ENCODE results near the gene BACH2. TPM values are rescaled to one million over a fixed set of nuclear protein-coding genes. Genes with fewer than 3 reads are reported as not detected.

The BACH2 gene
- total RNA-seq, 4 donors from 2014 or later: 3.6 to 13.4 (median 7.5) TPM

DNA sequence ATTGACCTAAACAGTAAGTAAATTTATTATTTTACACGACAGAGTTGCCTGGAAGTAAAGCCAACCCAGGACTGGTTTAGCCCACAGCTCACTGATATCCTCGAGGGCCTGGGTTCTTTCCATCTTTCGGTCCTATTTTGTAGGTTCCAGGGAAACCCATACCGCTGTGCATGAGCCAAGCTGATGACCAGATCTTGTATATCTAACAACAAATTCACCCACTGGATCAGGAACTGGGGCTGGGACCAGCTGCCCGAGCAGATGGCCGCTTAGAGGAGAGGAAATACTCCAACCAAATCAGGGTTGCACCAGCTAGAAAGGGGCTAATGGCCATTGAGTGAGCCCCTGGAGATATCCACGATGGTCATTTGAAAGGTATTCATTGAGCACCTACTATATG, 139.2 kb downstream of the BACH2 start:
- H3K4me1 ChIP-seq: peaks cover 12 to 23% of the 10 kb centered on the region in 2 donors
- in situ Hi-C loops (cut with MboI; ENCODE audit: low sequenced_read_pairs in 4 of 4): no loop called here
- TF ChIP-seq POLR2A (IDR thresholded peaks at IDR 0.05) (no peak), CTCF (IDR thresholded peaks at IDR 0.05 in 4 of 5, conservative IDR thresholded peaks at IDR 0.05 in 1 of 5) (no peak)
- H3K9me3 ChIP-seq: no peaks in the 10 kb centered on the region
- H3K27me3 ChIP-seq: no peaks in the 10 kb centered on the region
- no peak for DNase-seq
- H3K27ac ChIP-seq: no peak overlapping the region
- H3K4me3 ChIP-seq: no peak overlapping the region
- ATAC-seq: no peak
- H3K36me3 ChIP-seq: no peaks in the 10 kb centered on the region
- intact Hi-C loops (cut with DNase I; ENCODE audit: low total_unique reads): no loop called here

GRCh38 chr6:90156861-90157260, 139.8 kb downstream of the BACH2 start:
- no peaks in the 10 kb centered on the region for H3K9me3 ChIP-seq
- ATAC-seq: no peak
- no peaks in the 10 kb centered on the region for H3K27me3 ChIP-seq
- intact Hi-C loops (cut with DNase I; ENCODE audit: low total_unique reads): no loop called here
- H3K4me3 ChIP-seq: no peak overlapping the region
- peaks cover 12 to 23% of the 10 kb centered on the region in 2 donors for H3K4me1 ChIP-seq
- in situ Hi-C loops (cut with MboI; ENCODE audit: low sequenced_read_pairs in 4 of 4): no loop called here
- no peak for DNase-seq
- TF ChIP-seq CTCF (IDR thresholded peaks at IDR 0.05 in 4 of 5, conservative IDR thresholded peaks at IDR 0.05 in 1 of 5) (no peak), POLR2A (IDR thresholded peaks at IDR 0.05) (no peak)
- no peak overlapping the region for H3K27ac ChIP-seq
- no peaks in the 10 kb centered on the region for H3K36me3 ChIP-seq

DNA sequence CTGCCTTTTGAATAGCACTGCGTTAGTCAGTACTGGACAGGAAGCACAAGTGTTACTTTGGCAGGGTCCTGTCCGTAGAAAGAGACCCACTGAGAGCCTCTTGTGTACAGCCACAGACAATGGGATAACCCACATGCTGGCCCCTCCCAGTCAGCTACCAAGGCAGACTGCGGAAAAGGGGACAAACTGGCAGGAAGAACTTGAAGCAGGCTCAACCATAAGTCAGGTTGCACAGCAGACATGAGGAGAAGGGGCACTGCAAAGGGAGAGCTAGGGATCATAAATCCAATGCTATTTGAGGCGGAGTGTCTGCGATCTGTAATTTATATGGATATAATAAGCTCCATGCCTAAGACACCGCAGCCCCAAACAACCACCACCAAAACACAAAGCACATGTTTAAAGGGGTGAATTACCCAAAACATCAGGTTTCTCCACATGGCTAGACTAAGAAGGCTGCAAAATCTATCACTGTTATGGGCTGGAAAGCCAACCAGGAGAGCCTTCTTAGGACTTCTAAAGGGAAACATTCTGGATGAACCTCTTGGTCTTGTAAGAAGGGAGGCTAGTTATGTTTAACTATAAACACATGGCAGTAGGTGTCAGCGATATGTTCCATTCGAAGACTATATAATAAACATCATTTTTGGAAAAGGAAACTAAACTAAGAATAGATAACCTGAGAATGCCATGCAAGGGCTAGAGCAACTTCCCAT, 141.7 kb downstream of the BACH2 start:
- Histone ChIP-seq H3K4me1 (peaks cover 12 to 21% of the 10 kb centered on the region in 2 donors), H3K27ac (no peak overlapping the region), H3K27me3 (no peaks in the 10 kb centered on the region), H3K9me3 (no peaks in the 10 kb centered on the region), H3K4me3 (no peak overlapping the region), H3K36me3 (no peaks in the 10 kb centered on the region)
- TF ChIP-seq CTCF (IDR thresholded peaks at IDR 0.05 in 4 of 5, conservative IDR thresholded peaks at IDR 0.05 in 1 of 5): no peak
- intact Hi-C loops (cut with DNase I; ENCODE audit: low total_unique reads): no loop called here
- DNase-seq (no peak), ATAC-seq (no peak)
- in situ Hi-C loops (cut with MboI; ENCODE audit: low sequenced_read_pairs in 4 of 4): no loop called here

DNA sequence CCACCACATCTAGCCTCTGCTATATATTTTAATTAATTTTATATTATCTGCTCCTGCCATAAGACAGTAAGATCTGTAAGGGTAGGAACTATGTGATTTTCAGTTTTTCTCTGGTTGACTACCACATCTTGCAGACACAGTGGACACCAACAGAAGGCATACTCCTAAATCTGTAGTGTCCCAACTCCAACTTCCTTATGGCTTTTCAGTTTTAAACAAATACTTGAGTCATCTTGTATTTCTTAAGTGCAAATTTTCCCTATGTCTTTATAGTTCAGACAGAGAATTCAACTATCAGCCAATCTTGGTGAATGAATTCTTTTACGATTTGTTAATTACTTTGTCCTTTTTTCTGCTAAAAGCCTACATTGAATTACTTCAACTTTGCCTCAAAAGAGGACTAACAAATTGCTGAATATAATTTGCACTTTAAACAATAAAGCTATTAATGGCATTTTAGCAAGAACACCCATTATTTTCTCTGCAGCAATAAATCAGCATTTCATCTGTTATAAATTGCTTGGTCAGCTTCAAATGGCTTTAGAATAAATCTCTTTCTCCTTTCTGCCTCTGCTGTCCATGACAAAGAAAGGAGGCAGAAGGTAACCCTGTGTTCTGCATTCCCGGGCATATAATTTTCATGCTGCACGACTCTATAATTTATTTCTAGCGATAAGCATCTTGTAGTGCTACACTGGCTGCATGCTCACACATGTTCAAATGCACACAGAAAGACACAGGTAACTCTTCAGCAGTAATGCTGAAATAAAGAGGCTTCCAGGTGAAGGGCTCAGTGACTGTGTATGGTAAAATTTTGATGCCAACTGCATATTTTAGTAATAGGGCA, 144.8 kb downstream of the BACH2 start:
- in situ Hi-C loops (cut with MboI; ENCODE audit: low sequenced_read_pairs in 4 of 4): no loop called here

More for the DNA sequence above, 144.8 kb downstream of the BACH2 start:
- H3K4me1 ChIP-seq: peaks cover 5 to 8% of the 10 kb centered on the region in 2 donors
- H3K27me3 ChIP-seq: no peaks in the 10 kb centered on the region
- DNase-seq (no peak), ATAC-seq (no peak)
- H3K27ac ChIP-seq: no peak overlapping the region
- H3K4me3 ChIP-seq: no peak overlapping the region
- intact Hi-C loops (cut with DNase I; ENCODE audit: low total_unique reads): no loop called here
- TF ChIP-seq POLR2A (IDR thresholded peaks at IDR 0.05) (no peak), CTCF (IDR thresholded peaks at IDR 0.05 in 4 of 5, conservative IDR thresholded peaks at IDR 0.05 in 1 of 5) (no peak)
- no peaks in the 10 kb centered on the region for H3K9me3 ChIP-seq
- H3K36me3 ChIP-seq: no peaks in the 10 kb centered on the region
